ENCODE data around the gene RBM14.
"Not testable (repeated sequence)": the region's sequence is repeated elsewhere in the genome, so short reads cannot be mapped to it uniquely, and the experiment has no call there.

The RBM14 gene

DNA sequence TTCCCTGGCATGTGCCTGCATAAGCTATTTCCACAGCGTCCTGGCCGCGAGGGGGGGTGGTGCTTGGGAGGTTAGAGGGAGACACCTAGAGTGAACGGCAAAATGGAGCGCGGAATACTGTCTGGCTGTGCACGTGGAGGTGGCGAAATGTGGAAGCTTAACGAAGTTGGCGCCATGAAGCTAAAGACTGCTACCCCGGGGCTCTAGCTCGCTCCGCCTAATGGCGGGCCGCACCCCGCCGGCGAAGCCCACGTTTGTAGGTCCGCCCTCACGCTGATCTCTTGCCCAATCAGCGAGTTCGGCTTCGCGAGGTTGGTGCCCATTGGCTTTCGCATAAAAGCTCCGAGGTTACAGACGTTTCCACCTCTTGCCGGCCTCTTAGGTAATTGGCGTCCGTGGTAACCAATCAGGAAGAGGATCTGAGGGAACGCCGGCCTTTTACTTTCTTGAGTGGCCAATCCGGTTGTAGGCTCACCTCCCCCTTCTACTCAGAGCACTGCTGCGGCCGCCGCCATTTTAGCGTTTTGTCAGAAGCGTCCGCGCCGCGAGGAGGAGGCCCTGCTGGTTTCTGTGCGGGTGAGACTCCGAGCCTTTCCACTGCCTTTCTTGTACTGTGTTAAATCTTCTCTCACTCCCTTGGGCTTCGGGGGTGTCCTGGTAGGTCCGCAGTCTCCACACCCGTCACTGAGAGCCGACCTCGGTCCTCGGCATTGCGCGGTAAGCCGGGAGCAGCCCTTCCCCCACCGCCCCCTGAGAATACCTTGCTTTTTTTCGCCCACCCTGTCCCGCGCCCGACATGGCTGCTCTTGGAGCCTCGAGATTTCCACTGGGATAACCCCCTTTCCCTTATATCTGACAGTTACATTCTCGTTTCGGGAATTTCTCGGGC, 22.0 kb downstream of the RBM14 start, which contains the start of gene RBM4:
TSS of gene RBM4 (plus strand) at position 527 of the 889 bp plus-strand sequence. CDS start 1,009 bp downstream, outside the sequence.
- DNase-seq: peak; percentile 100

DNA sequence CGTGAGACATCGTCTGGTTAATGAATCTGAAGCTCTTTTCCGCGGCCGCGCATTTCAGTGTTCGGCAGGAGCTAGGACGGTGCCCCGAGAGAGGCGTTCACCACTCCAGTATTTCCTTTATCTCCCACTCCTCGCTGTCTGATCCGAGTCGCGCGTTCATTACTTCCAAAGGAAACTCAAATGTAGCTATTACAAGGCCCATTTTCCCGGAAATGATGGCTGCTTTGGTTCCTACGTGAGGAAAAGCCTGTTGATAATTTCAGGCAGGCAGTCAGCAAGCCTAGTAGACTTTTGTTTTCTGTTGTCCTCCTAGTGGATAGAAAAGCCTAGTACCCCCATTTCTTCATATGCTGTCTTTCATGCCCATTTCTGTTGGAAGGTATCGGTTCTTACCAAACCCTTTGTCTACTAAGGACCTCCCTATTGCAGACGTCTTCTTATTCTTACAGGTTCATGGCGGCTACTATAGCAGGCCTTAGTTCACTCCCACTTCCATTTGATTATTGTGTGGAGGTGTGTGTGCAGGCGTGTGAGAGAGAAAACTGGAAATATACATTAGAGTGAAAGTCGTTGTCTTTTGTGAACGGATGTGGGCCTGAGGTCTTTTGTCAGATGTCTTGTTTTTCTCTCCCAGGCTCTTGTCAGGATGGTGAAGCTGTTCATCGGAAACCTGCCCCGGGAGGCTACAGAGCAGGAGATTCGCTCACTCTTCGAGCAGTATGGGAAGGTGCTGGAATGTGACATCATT, 22.8 kb downstream of the RBM14 start:
- DNase-seq: peak; percentile 27

DNA sequence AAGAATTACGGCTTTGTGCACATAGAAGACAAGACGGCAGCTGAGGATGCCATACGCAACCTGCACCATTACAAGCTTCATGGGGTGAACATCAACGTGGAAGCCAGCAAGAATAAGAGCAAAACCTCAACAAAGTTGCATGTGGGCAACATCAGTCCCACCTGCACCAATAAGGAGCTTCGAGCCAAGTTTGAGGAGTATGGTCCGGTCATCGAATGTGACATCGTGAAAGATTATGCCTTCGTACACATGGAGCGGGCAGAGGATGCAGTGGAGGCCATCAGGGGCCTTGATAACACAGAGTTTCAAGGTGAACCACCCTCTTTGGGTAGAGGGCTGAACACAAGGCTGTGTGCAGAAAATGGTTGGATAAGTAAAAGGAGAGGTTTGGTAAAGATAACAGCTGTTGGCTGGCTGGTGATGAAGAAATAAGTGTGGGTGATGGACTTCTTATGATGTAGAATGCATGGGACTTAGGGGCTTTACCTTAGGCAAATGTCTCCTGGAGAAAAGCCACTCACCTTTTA, 23.4 kb downstream of the RBM14 start:
- DNase-seq: not testable (repeated sequence)

DNA sequence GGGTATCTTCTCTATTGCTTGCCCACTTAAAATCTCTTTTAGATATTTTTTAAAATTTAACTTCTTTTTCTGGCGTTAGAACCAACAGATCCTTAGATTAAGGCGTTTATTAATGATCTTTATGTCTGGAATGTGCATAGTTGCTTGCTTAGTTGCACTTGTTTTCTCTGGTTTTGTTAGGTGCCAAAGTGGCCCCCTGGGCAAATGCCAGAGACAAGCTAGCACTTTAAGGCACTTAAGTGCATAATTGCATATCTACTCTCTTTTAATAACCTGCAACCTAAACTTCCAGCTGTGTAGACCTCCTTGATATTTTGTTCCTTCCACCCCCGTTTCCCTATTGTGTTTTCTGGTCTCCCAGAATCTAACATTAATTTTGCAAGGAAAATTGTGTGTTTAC, 25.4 kb downstream of the RBM14 start:
- DNase-seq: no peak

DNA sequence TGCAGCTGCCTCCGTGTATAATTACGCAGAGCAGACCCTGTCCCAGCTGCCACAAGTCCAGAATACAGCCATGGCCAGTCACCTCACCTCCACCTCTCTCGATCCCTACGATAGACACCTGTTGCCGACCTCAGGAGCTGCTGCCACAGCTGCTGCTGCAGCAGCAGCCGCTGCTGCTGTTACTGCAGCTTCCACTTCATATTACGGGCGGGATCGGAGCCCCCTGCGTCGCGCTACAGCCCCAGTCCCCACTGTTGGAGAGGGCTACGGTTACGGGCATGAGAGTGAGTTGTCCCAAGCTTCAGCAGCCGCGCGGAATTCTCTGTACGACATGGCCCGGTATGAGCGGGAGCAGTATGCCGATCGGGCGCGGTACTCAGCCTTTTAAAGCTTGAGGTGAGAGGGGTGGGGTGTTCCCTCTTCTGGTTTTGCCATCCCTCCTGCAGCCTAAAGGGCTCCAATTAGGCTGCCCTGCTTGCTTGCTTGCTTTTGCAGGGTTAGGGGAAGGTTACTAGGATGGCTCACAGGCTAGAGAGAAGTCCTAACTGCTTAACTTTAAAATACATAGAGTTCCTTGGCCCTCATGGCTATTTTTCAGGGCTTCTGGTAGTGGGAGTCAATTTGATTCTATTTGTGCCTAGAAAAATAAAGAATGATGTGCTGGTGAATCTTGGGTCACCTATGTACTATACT, 27.5 kb downstream of the RBM14 start:
- DNase-seq: no peak

DNA sequence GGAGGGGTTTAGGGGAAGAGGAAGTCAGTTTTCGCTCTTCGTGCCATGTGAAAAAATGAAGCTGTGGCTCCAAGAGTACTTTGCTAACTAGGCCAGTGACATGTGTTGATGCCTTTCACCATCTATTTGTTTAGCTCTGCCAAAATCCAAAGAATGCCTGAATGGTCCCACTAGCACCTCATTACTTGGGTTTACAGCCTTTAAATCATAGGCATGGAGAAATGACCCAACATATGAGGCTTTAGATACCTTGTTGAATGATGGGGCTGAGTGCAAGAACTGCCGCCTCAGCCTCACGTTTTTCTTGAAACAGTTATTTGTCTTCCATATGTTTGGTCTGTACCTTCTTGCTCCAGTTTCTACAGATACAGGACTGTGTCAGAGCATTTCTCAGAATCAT, 30.4 kb downstream of the RBM14 start:
- no peak for DNase-seq

DNA sequence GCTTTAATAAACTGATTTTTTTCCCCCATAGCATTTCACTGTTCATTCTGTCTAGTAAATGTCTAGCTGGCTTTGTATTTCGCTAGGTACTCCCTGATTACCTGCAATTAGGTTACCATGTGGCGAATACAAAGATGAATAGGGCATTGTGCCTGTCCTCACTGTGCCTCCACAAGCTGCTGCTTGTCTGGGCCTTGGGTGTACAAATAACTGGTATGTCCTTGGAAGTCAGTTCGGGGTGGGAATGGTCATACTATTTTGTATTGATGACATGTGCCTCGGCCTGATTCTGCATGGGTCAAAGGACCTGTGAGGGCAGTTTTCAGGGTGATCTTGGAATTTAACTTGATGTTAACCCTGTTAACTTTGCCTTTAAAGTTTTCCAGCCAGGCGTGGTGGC, 33.5 kb downstream of the RBM14 start:
- DNase-seq: no peak

DNA sequence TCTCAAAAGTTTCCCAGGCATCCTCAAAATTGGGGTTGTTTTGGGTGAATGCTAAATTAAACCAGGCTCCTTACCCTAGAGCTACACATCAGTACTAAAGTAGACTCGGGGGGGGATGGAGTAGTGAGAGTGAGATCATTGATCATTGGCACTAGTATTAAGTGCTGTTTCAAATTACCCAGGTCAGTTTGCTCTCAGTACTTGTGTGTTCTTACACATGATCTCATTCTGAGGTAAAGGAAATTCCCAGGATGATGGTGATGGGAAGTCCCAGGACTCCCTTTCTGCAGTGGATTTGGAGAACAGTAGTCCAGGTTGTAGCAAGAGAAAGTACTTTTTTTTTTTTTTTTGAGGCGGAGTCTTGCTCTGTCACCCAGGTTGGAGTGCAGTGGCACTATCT, 34.6 kb downstream of the RBM14 start:
- DNase-seq: no peak

DNA sequence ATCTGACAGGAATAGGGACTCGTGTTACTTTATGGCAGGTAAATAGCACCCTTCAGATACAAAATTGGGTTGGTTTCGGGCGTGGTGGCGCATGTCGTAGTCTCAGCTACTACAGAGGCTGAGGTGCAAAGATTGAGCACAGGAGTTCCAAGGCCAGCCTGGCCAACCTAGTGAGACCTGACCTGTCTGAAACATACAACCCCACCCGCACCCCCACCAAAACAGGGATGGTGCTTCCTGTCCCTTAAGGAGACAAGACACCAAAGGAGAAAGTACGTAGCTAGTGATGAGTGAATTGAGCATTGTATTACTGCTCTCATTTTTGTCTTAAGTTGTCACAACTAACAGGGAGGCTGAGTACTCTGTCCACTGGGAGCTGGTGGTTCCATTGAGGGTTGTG, 36.2 kb downstream of the RBM14 start:
- DNase-seq: no peak

DNA sequence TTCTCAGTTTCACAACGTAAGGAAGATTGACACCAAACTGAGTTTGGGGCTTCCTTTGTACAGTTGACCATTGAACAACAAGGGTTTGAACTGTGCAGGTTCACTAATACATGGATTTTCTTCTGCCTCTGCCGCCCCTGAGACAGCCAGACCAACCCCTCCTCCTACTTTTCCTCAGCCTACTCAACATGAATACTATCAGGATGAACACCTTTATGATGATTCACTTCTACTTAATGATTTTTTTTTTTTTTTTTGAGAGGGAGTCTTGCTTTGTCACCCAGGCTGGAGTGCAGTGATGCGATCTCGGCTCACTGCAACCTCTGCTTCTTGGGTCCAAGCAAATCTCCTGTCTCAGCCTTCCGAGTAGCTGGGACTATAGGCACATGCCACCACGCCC, 36.7 kb downstream of the RBM14 start:
- DNase-seq: no peak

DNA sequence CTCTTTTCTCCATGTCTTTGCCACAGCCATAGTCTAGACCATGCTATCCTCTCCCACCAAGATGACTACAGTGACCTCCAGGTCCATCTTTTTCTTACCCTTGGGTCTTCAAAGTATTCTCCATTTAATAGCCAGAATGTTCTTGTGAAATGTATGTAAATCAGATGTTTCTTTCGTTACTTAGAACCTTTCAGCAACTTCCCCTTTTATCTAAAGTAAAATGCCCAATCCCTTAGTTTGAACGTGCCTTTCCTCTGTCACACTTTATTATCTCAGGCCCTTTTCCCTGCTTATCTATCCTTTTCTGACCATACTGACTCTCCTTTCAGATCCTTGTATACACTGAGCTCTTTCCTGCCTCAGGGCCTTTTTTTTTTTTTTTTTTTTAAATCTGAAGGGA, 43.3 kb downstream of the RBM14 start:
- DNase-seq: no peak

DNA sequence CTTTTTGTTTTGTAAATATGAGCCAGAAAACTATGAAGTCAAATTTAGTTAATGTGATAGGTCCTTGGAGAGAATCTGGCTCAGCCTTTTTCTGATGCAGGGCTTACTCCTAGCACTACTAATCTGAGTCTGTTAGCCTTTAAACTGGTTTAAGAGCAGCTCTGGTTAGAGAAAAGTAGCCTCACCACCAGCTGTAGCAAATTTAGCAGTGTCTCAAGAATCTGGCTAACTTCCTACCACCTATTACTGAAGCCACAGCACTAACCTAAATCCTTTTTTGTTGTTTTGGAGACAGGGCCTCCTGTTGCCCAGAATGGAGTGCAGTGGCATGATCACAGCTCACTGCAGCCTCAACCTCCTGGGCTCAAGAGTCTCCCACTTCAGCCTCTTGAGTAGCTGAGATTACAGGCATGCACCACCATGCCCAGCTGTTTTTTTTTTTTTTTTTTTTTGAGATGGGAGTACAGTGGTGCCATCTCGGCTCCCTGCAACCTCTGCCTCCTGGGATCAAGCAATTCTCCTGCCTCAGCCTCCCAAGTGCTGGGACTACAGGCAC, 47.4 kb downstream of the RBM14 start:
- DNase-seq: no peak

DNA sequence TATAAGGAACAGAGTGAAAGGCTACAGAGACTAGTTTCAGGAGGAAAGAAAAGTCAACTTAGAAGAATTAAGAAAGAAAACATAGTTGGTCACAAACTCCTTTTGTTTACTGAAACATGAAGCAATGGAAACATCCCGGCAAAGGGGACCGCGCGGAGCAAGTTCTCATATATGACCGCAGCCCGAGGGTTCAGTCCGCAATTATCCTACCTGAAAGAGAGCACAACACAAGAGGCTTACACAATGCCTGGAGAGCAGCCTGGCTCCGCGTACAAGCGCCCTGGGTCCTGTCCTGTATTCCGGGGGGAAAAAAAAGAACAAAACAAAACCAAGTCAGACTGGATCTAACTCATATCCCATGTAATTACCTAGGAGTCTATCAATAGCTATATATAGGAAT, 48.9 kb downstream of the RBM14 start:
- DNase-seq: no peak

DNA sequence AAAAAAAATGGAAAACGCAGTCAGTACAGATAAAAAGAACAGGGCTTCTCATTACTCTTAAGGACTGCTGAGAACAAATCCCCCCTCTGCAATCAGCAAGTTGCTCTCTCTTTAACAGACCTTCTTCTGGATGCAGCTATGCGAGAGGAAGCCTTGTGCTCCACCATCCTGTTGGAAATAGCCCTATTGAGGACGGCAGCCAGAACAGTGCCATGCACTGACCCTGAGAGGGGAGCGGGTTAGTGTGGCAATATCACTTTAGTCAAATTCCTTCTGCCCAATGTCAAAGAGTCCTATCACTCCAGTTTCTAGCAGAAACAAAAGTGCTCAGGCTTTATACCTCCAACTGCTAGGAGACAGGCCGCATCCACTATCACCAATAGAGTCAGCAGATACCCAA, 54.4 kb downstream of the RBM14 start:
- no peak for DNase-seq

DNA sequence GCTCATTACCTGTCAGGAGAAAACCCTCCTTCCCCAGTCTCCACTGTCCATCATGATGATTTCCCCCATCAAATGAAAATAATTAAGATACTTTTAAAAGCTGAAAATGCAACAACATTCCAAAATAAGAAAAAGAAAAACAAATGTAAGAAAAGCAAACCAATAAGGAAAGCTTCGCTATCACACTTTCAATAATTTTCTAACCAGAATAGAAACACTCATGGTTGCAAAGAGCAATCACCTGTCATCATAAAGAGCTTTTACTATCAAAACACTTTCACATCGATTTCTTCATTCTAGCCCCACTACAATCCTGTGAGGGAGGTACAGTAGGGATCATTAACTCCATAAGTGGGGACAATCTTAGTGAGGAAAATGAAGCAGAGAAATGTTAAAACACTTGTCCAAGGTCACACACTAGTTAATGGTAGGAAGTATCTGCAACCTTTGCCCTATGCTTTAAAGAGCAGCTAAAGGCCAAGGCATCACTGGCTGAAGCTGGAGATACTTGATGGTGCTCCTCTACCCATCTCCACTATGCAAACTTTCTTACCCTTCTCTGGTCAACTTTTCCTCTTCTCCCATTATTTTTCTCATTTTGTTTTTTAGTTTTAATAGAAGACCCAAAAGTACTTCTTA, 58.7 kb downstream of the RBM14 start:
- no peak for DNase-seq

DNA sequence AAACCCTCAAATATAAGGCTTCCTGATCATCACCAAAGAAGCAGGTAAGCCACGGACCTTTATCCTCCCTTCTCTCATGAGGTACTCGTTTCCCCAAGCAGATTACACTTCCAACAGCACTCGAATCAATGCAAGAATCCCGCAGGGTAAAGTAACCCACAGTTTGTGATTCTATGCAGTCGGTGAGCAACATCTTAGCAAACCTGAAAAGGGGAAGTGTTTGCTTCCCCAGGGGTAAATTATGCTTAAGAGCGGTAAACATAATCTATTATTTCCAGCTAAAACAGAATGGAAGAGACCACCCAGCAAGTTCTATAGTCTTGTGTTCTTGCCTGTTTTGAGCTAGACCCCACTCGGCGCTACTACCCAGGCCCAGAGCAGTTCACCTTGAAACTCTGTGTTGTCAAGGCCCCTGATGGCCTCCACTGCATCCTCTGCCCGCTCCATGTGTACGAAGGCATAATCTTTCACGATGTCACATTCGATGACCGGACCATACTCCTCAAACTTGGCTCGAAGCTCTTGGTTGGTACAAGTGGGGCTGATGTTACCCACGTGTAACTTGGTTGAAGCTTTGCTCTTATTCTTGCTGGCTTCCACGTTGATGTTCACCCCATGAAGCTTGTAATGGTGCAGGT, 60.0 kb downstream of the RBM14 start:
- DNase-seq: no peak

All from activated CD4-positive, alpha-beta T cell treated with anti-CD3 and anti-CD28 coated beads, Interleukin-2, amount 50 U/mL, for 16 hours (primary cell).